Activated CD4-positive, CD25-positive, alpha-beta regulatory T cell treated with anti-CD3 and anti-CD28 coated beads, Interleukin-2, amount 50 U/mL, for 24 hours (primary cell): ENCODE results near the gene EIF3C.
"Not testable (repeated sequence)": the region's sequence is repeated elsewhere in the genome, so short reads cannot be mapped to it uniquely, and the experiment has no call there.

Experiments
- ATAC-seq, 2 donors: fragments of 150-1000 bp; cut with Tn5 transposase; one replicate each; pipeline ENCODE4 v1.10.0; 2021; ENCODE audit warnings: mild to moderate bottlenecking in 1 of 2, moderate library complexity in 1 of 2

Gene EIF3C

GRCh38 chr16:28711220-28712083 is at the start of gene EIF3C:
Gene EIF3C (plus strand): TSS chr16:28711464. CDS start chr16:28711687, 223 bp downstream.
- ATAC-seq = peak; percentile 100

DNA sequence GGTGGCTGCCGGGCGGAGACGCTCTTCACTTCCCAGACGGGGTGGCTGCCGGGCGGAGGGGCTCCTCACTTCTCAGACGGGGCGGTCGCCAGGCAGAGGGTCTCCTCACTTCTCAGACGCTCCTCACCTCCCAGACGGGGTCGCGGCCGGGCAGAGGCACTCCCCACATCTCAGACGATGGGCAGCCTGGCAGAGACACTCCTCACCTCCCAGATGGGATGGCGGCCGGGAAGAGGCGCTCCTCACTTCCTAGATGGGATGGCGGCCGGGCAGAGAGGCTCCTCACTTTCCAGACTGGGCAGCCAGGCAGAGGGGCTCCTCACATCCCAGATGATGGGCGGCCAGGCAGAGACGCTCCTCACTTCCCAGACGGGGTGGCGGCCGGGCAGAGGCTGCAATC is 45.0 kb upstream of the EIF3C start:
- ATAC-seq = not testable (repeated sequence)

DNA sequence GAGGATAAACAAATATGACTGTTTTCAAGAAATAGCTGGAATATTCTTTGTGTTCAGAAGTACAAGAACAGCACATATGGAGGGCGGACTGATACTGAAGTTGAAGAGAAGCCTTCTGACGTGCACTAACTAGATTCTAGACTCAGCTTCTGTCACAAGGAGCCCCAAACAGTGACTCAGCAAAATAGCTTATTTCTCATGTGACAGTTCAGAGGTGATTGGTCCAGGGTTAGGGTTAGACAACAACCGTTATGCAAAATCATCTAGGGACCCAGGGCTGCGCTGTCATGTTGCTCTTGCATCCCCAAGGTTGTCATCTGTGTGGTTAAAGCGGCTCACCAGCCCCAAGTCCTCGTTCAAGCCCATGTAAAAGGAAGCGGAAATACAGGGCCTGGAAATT is 43.8 kb upstream of the EIF3C start:
- peak; percentile 43 to 44 for ATAC-seq

DNA sequence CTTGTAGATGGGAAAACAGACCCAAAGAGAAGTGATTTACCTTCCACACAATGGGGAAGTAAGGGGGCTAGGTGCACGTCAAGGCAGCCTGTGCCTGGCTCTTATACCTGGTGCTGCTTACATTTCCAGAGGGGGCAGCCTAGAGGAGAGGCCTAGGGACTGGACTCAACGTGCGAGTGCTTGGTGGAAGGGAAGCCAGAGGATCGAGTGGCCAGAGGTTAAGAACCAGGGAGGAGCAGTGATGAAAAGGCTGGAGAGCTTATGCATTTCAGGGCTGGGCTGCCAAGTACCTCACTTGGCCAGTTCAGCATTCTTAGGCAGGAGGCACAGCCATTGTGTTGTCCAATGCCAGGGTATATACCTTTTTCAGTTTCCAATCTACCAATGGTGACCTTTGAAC is 43.1 kb upstream of the EIF3C start:
- not testable (repeated sequence) for ATAC-seq

DNA sequence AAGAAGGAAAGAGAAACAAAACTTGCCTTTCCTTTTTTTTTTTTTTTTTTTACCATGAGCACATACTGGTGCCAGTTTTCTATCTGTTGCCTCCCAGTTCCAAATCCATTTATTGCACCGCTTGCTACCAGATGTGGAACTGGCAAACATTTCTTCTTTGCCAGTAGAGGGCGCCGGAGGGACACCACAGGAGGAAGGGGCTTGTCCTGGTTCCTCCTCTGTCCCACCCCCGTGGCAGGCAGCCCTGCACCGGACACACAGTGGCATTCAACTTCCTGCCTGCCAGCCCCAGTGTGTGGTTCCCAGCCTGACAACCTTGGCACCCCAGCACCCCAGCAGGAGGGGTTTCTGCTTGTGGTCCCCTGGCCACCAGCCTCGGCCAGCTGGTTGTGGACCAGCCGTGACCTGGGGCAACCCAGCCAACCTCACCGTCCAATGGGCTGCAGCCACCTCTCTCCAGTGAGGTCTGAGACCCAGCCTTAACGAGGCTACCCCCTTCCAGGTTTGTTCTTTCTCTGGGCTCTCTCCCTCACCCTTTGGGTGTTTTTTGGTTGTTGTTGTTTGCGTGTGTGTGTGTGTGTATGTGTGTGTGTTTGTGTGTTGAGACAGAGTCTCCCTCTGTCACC is 22.8 kb upstream of the EIF3C start:
- peak; percentile 86 to 90 for ATAC-seq

- ATAC-seq = peak; percentile 75 to 80
Observed at GRCh38 chr16:28689425-28689824, 21.8 kb upstream of the EIF3C start.

DNA sequence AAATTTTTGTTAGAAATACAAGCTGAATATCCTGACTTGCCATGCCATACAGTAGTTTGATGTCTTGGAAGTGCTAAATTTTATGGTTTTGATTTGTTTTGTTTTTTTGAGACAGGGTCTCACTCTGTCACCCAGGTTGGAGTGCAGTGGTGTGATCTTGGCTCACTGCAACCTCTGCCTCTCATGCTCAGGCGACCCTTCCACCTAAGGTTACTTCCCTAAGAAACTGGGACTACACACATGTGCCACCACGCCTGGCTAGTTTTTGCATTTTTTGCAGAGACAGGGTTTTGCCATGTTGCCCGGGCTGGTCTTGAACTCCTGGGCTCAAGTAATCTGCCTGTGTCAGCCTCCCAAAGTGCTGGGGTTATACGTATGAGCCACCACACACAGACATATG is 19.5 kb upstream of the EIF3C start:
- ATAC-seq = not testable (repeated sequence)

DNA sequence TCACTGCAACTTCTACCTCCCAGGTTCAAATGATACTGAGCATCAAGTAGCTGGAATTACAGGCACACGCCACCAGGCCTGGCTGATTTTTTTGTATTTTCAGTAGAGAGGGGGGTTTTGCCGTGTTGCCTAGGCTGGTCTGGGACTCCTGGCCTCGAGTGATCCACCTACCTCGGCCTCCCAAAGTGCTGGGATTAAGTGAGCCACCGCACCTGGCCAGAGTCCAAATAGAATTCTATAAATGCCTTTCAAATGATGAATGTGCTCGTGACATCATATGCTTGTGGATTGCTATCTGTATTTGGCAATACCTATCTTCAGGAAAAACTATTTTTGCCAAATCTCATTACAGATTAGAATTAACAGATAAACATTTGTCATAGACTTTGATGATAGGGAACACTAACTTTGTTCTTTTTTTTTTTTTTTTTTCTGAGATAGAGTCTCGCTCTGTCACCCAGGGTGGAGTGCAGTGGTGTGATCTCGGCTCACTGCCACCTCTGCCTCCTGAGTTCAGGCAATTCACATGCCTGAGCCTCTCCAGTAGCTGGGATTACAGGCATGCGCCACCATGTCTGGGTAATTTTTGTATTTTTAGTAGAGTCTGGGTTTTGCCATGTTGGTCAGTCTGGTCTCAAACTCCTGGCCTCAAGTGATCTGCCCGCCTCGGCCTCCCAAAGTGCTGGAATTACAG is 17.9 kb upstream of the EIF3C start:
- ATAC-seq = not testable (repeated sequence)

GRCh38 chr16:28699792-28700191 is 11.5 kb upstream of the EIF3C start:
- not testable (repeated sequence) for ATAC-seq

GRCh38 chr16:28700349-28700748 is 10.9 kb upstream of the EIF3C start:
- not testable (repeated sequence) for ATAC-seq

DNA sequence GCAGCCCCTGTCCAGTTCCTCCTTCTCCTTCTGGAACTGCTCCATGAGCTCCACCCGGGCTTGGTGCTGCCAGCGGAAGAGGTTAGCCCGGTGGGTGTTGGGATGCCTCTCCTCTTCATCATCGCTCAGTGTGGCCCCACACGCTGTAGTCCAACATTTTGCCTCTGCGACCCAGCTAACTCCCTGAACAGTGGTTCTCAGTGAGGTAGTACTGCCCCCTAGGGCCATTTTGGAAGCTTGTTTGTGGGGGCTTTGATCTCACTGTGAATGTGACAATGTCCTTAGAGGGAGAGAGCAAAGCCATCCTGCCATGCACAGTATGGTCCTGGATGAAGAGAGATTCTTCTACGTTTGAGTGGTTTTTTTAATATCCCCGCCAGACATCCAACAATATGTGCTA is 9.9 kb upstream of the EIF3C start:
- not testable (repeated sequence) for ATAC-seq

DNA sequence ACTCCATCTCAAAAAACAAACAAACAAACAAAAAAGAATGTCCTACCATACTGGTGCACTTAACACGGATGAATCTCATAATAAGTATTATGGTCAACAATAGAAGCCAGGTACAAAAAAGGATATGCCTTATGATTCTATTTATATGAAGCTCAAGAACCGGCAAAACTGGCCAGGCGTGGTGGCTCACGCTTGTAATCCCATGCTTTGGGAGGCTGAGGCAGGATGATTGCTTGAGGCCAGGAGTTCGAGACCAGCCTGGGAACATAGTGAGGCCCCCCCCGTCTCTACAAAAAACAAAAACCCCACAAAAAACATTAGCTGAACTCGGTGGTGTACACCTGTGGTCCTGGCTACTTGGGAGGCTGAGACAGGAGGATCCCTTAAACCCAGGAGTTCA is 7.0 kb upstream of the EIF3C start:
- ATAC-seq = not testable (repeated sequence)

DNA sequence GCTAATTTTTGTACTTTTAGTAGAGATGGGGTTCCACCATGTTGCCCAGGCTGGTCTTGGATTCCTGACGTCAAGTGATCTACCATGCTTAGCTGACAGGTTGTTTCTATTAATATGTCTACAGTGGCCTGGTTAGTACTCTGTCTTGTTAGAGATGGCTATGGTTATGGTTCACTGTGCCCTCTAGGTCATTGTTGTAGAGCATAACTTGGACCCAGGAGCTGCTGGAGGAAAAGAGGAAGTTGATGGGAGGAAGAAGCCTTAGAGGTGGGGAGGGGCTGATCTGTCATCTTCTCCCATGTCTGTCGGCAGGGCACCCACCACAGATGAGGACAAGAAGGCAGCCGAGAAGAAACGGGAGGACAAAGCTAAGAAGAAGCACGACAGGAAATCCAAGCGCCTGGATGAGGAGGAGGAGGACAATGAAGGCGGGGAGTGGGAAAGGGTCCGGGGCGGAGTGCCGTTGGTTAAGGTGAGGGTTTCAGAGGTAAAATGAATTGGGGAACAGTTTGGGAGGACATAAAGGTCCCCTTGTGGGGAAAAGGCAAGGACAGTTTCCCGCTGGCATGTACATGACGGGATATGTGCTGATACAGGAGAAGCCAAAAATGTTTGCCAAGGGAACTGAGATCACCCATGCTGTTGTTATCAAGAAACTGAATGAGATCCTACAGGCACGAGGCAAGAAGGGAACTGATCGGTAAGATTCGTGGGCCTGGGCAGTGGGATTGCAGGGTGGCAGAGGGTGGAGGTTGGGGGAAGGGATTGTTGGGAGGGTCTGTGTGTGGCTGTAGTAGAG is 11.8 kb downstream of the EIF3C start:
- not testable (repeated sequence) for ATAC-seq

DNA sequence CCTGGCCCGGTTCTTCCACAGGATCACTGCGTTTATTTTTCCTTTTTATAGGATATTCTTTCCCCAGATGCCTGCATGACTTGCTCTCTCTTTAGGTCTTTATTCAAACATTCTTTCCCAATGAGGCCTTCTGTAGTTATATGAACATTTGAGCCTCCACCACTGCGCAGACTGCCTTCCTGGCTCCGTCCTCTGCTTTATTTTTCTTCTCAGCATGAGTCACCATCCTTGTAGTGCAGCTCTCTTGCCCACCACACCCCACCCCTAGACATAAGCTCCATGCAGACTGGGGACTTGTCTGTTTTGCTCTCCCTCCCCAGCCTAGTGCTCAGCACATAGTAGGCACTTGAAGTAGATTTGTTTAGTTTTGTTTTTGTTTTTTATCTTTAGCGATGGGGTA is 20.0 kb downstream of the EIF3C start:
- ATAC-seq = not testable (repeated sequence)

- ATAC-seq = not testable (repeated sequence)
Observed at GRCh38 chr16:28732455-28733124, 21.3 kb downstream of the EIF3C start.

GRCh38 chr16:28739787-28740186 is 28.5 kb downstream of the EIF3C start:
- ATAC-seq = peak; percentile 58 to 78

- peak in 1 of 2 donors; percentile 11 for ATAC-seq
Observed at GRCh38 chr16:28740631-28741030, 29.4 kb downstream of the EIF3C start.

DNA sequence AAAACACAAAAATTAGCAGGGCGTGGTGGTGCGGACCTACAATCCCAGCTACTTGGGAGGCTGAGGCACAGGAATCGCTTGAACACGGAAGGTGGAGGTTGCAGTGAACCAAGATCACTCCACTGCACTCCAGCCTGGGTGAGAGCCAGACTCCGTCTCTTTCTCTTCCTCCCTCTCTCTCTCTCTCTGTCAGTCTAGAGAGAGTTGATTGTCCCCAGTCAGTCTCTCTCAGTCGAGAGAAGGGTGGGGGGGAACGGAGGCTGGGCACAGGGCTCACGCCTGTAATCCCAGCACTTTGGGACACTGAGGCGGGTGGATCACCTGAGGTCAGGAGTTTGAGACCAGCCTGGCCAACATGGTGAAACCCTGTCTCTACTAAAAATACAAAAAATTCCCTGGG is 30.0 kb downstream of the EIF3C start:
- not testable (repeated sequence) for ATAC-seq

- ATAC-seq = not testable (repeated sequence)
Observed at GRCh38 chr16:28746618-28747350, 35.5 kb downstream of the EIF3C start.

- peak; percentile 98 to 99 for ATAC-seq
Observed at GRCh38 chr16:28749997-28750465, 38.8 kb downstream of the EIF3C start.
